Measurements from ENCODE around the gene CAST. TPM values are rescaled to one million over a fixed set of nuclear protein-coding genes. Genes with fewer than 3 reads are reported as not detected.

Gene CAST
- total RNA-seq, 4 donors from 2014 or later, result 415 to 523 (median 468) TPM

- DNase-seq (ENCODE audit: low spot score in 2 of 2), result peak in 1 of 2 donors; percentile 36
- intact Hi-C loops (cut with DNase I; ENCODE audit: low total_unique reads), result loop anchor here (10.0 kb wide), 1 partner anchor 412 kb away; no protein-coding TSS in a partner anchor
- no peak overlapping the region for H3K4me3 ChIP-seq (ENCODE audit: low read depth, poor library complexity, severe bottlenecking)
- no peak for TF ChIP-seq CTCF (IDR thresholded peaks at IDR 0.05)
- no peak for TF ChIP-seq POLR2A (IDR thresholded peaks at IDR 0.05)
Observed at GRCh38 chr5:96752341-96753016, 90.3 kb downstream of the CAST start.

- no peak for DNase-seq (ENCODE audit: low spot score in 2 of 2)
- intact Hi-C loops (cut with DNase I; ENCODE audit: low total_unique reads), result loop anchor here (10.0 kb wide), 1 partner anchor 412 kb away; no protein-coding TSS in a partner anchor
- WGBS, 2 donors, result 94 to 96% methylated on average over 4 of the region's 4 CpGs
- no peak overlapping the region for H3K4me3 ChIP-seq (ENCODE audit: low read depth, poor library complexity, severe bottlenecking)
- TF ChIP-seq POLR2A (IDR thresholded peaks at IDR 0.05) (no peak), CTCF (IDR thresholded peaks at IDR 0.05) (no peak)
Observed at GRCh38 chr5:96753017-96753397, 90.8 kb downstream of the CAST start.

- H3K4me3 ChIP-seq (ENCODE audit: low read depth, poor library complexity, severe bottlenecking), result no peak overlapping the region
- no peak for TF ChIP-seq CTCF (IDR thresholded peaks at IDR 0.05)
- TF ChIP-seq POLR2A (IDR thresholded peaks at IDR 0.05), result no peak
- intact Hi-C loops (cut with DNase I; ENCODE audit: low total_unique reads), result loop anchor here (10.0 kb wide), 1 partner anchor 411 kb away; no protein-coding TSS in a partner anchor
- no peak for DNase-seq (ENCODE audit: low spot score in 2 of 2)
- 68 to 81% methylated on average over 4 of the region's 4 CpGs for WGBS, 2 donors
Observed at GRCh38 chr5:96753848-96754247, 91.7 kb downstream of the CAST start.

- no peak overlapping the region for H3K4me3 ChIP-seq (ENCODE audit: low read depth, poor library complexity, severe bottlenecking)
- DNase-seq (ENCODE audit: low spot score in 2 of 2), result no peak
- no peak for TF ChIP-seq POLR2A (IDR thresholded peaks at IDR 0.05)
- no peak for TF ChIP-seq CTCF (IDR thresholded peaks at IDR 0.05)
- intact Hi-C loops (cut with DNase I; ENCODE audit: low total_unique reads), result loop anchor here (10.0 kb wide), 1 partner anchor 409 kb away; no protein-coding TSS in a partner anchor
- WGBS, 2 donors, result 91 to 95% methylated on average over 5 of the region's 5 CpGs
Observed at GRCh38 chr5:96755851-96756250, 93.7 kb downstream of the CAST start.

GRCh38 chr5:96756985-96757384 lies 94.8 kb downstream of the CAST start:
- DNase-seq (ENCODE audit: low spot score in 2 of 2), result no peak
- intact Hi-C loops (cut with DNase I; ENCODE audit: low total_unique reads), result loop anchor here (10.0 kb wide), 1 partner anchor 408 kb away; no protein-coding TSS in a partner anchor
- TF ChIP-seq CTCF (IDR thresholded peaks at IDR 0.05) (no peak), POLR2A (IDR thresholded peaks at IDR 0.05) (no peak)
- WGBS, 2 donors, result 54 to 68% methylated on average over 3 of the region's 3 CpGs
- no peak overlapping the region for H3K4me3 ChIP-seq (ENCODE audit: low read depth, poor library complexity, severe bottlenecking)

Data from lower leg skin (tissue), 4 donors.